NCI-H1092 treated with DMSO at 0.1 percent for 48 hours (cell line): ENCODE measurements around the gene SYTL2.
A peak's percentile ranks its signal among the peaks of the same experiment; 100 is the strongest.
"Not testable (repeated sequence)": the region's sequence is repeated elsewhere in the genome, so short reads cannot be mapped to it uniquely, and the experiment has no call there.

Experiments
- DNase-seq: peaks from one replicate; lab custom pipeline; 2025; lab: John Stamatoyannopoulos, UW

Gene SYTL2

GRCh38 chr11:85685125-85685819, 125.7 kb downstream of the SYTL2 start:
- DNase-seq = no peak

DNA sequence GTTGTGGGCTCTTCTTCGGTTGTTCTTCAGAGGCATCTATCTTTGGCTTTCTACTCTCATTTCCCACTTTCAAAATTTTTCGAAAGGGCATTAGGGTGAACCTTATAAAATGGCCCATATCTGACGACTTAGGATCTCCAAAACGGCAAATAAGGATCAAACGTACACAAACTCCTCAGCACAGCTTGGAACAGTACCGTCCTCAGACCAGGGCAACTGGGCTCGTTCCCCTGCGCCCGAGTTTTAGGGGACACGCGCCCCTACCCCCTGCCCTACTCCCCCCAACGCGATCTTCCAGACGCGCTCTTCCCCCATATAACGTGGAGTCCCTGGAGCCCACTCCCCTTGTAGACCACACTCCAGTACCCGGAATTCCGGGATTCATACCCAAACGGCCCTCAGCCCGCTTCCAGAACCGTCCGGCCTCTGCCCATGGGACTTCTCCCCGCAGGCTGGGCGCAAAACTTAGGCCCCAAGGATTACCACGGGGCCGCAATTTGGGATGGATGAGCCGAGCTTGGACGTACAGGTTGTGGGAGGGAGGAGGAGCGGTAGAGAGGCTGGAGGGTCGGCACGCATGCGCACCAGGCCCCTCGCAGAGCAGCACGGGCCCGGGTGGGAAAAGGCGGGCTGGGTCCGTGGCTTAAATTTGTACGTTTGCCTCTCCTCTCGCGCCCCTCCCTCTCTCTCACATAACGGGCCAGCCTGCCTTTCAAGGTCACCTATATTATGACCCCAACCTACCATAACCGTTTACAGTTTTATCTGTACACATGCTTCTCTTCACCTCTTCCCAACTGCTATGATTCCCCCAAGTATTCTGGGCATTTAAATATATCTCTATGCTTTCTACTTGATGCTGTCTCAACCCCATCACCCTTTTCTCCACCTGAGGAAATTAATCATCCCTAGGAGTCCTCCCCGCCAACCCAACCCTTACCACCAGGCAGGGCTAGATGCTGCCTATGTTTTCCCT, 128.3 kb downstream of the SYTL2 start:
- DNase-seq = peak; percentile 90

DNA sequence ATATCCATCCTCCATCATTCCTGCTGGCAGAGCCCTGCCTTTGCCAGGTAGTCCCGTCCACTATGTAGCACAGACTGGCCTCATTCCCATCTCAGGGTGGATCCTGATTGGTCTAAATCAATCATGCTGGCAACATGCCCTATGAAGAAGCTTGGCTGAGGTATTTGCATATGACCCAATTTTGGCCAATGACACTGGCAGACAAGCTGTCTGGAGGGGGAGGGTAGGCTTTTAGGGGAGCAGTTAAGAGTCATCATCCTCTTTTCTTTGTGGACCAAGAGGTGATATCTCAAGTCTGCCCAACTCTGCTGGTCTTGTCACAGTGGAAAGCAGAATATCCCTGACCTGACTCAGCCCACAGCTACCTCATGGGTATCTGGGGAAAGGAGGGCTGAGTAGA, 130.0 kb downstream of the SYTL2 start:
- DNase-seq = no peak

DNA sequence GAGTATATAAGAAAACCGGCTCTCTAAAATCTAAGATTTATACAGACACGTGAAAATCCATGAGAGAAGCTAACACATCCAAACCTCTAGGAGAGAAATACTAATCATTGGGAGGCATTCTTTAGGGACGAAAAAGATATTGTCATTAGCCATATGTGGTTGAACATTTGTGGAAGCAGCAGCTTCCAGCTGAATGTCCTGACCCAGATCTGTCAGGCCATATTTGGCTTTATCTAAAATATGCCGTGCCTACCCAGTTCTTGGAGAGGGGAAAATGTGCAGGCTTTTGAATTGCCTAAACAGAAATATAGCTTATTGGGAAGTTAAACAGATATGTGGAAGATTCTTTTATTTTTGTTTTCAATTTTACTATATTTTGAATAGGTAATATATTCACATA, 131.4 kb downstream of the SYTL2 start:
- DNase-seq = no peak

DNA sequence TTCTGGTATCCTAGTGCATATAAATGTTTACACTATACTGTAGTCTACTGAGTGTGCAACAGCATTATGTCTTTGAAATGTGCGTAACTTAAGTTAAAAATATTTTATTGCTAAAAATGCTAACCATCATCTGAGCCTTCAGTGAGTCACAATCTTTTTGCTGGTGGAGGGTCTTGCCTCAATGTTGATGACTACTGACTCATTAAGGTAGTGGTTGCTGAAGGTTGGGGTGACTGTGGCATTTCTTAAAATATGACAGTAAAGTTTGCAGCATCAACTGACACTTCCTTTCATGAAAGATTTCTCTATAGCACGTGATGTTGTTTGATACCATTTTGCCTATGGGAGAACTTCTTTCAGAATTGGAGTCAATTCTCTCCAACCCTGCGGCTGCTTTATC, 137.5 kb downstream of the SYTL2 start:
- no peak for DNase-seq

GRCh38 chr11:85672105-85672902, 138.6 kb downstream of the SYTL2 start:
- DNase-seq = no peak

DNA sequence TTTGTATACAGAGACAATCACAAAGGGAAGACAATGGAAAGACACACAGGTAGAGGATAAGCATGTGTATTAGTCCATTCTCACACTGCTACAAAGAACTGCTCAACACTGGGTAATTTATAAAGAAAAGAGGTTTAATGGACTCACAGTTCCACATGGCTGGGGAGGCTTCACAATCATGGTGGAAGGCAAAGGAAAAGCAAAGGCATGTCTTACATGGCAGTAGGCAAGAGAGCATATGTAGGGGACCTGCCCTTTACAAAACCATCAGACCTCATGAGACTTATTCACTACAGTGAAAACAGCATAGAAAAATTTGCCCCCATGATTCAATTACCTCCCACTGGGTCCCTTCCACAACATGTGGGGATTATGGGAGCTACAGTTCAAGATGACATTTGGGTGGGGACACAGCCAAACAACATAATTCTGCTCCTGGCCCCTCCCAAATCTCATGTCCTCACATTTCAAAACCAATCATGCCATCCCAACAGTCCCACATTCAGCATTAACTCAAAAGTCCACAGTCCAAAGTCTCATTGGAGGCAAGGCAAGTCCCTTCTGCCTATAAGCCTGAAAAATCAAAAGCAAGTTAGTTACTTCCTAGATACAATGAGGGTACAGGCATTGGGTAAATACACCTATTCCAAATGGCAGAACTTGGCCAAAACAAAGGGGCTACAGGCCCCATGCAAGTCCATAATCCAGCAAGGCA, 139.8 kb downstream of the SYTL2 start:
- not testable (repeated sequence) for DNase-seq

DNA sequence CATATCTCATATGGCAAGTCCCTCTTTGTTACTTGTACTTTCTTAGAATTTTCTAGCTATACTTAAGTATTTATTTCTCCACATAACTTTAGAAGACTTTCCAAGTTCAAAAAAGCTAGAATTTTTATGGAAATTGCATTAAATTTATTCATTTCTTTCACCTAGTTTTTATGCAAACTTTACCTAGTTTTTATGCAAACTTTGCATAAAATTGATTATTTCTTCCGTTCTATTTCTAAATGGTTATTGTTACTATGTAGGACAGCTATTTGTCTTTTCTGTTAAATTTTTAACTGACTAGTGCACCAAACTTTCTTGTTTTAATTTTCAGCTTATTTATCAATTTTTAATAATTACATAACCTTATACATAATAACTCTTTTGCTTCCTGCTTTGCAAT, 142.8 kb downstream of the SYTL2 start:
- no peak for DNase-seq

DNA sequence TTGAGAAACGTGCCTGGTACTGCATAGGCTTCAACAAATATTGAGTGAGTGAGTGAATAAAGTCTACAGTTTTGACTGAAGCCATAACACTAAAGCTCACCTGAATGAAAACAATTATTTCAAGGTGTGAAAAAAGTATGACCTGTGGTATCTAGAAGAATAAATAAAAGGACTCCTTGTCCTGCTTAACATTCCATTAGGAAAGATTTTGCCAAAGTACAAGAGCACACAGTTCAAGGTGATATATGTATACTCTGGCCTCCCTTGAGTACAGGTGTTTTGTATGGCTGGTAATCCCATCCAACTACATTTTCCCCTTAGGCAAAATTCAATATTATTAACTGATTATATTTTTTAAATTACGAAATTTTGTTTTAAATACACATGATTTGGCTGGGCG, 144.3 kb downstream of the SYTL2 start:
- DNase-seq = no peak

DNA sequence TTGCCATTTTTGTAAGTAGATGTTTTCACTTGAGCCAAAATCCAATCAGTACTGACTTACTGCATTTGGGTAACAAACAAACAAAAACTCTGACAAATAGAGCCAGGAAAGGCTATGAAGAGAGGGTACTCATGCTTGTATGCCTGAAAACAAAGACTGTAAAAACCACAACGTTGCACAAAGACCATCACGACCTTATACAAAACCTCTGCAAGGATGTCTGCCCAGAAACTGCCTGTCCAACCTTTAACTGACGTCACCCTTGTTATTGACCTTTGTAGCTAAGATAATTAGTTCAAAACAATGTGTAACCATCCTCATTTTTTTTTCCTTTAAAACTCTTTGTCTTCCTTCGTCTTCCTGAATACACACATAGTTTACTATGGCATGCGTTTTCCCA, 145.2 kb downstream of the SYTL2 start:
- no peak for DNase-seq

DNA sequence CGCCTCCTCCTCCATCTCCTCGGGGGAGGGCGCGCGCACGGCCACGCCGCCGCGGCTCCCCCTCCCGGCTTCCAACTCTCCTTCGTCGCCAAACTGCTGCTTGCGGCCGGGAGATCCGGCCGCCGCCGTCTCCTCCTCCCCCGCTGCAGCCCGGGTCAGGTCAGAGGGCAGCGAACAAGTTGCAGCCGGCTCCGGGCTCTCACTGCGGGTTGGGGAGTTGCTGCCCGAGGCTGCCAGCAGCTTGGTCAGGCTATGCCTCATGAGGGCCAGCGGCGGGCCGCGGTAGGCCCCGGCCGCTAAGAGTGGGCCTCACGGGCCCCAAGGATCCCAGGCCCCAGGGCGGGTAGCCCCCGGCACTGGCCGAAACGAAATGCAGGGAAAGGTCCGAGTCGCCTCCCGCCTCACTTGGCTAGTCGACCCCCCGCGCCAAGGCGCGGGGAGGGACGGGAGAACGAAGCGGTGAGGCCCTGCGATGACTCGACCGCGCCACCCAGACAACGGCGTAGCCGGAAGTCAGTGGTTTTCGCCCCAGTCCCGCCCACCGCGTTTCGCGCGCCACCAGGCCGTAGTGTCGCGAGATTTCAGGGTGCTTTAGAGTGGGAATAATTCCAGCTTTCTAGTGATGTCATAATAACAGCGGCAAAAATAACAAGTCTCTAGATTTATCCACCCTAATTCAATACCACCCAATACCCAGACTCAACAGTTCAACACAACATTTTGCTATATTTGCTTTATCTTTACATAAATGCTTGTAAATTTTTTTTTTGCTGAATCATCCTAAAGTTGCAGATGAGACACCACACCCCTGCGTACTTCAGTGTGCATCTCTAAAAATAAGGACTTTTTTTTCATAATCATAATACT, 146.1 kb downstream of the SYTL2 start, which contains the start of gene CREBZF:
TSS of gene CREBZF (minus strand) at position 515 of the 867 bp plus-strand sequence. CDS start at position 261, 254 bp downstream.
- peak; percentile 98 for DNase-seq

- peak; percentile 78 for DNase-seq
These were observed 147.0 kb downstream of the SYTL2 start for GRCh38 chr11:85663753-85664614.

DNA sequence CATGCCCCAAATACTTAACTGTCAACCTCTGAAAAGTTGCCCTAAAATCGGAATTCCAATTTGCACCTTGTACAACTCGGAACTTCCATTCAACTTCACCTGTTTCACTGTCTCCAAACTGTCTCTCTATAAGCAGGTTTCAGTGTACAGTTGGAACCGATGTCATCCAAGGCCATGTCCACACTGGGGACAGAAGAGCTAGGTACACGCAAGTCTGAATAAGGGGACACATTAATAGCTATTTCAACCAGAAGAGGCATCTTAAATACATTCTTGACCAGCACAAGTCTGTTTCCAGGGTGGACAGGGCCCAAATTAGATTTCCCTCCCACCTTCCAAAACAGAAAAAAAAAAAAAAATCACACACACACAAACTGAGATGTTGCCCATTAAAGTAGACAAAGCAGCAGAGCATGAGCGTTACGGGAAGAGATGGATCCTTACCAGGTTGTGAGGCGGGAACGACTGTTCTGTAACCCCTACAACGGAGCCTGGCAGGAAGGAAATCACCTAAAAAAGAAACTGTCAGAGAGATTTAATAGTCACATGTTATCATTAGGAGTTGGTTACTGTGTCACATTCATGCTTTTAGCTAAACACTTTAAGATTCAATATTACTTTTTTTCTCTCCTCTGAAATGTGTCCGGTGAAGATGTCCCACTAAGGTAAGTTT, 147.7 kb downstream of the SYTL2 start:
- DNase-seq = peak; percentile 12

- no peak for DNase-seq
These were observed 148.8 kb downstream of the SYTL2 start for GRCh38 chr11:85661972-85662664.

DNA sequence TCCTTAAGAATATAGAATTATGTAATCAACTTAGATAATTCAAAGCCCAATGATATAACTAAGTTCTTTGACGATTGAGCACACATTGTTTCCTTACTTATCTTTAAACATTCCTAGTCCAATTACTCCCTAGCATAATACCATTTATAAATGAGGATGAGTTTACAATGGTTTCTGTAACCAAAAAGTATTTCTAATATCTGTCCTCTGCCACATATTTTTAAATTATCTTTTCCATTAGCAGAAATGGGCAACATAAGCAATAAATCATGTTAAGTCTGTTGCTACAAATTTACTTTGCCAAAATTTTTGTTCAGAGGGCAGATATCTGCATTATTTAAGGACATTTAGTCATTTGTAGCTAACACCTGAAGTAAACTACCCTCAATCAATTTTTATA, 152.8 kb downstream of the SYTL2 start:
- no peak for DNase-seq

GRCh38 chr11:85656777-85657176, 154.2 kb downstream of the SYTL2 start:
- DNase-seq = no peak

DNA sequence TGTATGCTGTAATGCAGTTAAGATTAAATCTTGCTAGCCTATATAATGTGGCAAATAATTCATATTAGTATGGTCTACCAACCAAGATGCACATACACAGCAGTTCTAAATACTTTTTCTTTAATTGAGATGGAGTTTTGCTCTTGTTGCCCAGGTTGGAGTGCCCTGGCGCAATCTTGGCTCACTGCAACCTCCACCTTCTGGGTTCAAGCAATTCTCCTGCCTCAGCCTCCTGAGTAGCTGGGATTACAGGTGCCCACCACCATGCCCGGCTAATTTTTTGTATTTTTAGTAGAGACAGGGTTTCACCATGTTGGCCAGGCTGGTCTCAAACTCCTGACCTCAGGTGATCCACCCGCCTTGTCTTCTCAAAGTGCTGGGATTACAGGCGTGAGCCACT, 156.6 kb downstream of the SYTL2 start:
- not testable (repeated sequence) for DNase-seq

DNA sequence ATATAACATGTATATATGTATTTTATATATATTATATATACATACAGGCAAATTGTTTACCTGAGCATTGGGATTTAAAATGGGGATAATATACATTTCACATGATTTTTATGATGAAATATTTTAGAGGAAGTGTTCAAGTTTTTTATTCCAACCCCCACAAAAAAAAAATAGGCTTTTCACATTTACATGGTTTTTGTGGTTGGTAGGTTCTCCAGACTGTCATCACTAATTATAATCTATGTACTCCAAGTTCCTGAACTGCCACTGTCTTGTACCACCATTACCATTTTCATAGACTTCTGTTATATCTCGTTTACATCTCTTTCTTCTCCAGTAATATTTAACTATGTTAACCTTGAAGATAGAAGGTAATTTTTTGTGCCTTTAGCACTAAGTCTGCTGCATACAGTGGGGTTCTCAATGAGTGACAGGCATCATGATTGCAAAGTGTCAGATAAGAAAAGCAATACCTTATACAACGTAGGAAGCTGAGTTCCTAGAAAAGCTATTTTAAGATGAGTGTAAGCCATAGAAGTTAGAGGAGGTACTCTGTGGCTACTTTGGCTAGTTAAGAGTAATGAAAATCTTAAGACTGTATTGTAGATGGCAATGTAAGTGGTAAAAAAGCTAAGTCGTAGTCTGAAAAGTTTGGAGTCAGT, 158.0 kb downstream of the SYTL2 start:
- no peak for DNase-seq
